ENCODE data around the gene SH3BP4. TPM values are rescaled to one million over a fixed set of nuclear protein-coding genes. Genes with fewer than 3 reads are reported as not detected.
A peak's percentile ranks its signal among the peaks of the same experiment; 100 is the strongest.

The SH3BP4 gene
- total RNA-seq, 1 experiment from 2014 or later: 93.8 TPM

- Histone ChIP-seq H3K4ac (ENCODE audit: low read depth, low read length) (no peak overlapping the region; the same call in none of the 2 replicates), H2BK15ac (ENCODE audit: low read depth, low read length) (no peak overlapping the region), H2BK20ac (ENCODE audit: low read depth, low read length, poor library complexity, severe bottlenecking) (no peak overlapping the region), H3K4me2 (ENCODE audit: insufficient read depth, insufficient read length, low read length) (peak overlapping the region; percentile 24), H4K91ac (ENCODE audit: insufficient read length, low read depth, low read length) (peak overlapping the region; percentile 36), H2BK5ac (ENCODE audit: insufficient read length, low read length) (peak overlapping the region; percentile 45), H2AK5ac (ENCODE audit: insufficient read length, low read length) (no peak overlapping the region), H3K27me3 (ENCODE audit: insufficient read depth, low read length) (no peaks in the 10 kb centered on the region), H3K79me1 (ENCODE audit: insufficient read depth, low read depth, low read length, poor library complexity, severe bottlenecking) (no peaks in the 10 kb centered on the region), H4K20me1 (ENCODE audit: control insufficient read depth, insufficient read depth, insufficient read length) (peaks cover 2% of the 10 kb centered on the region), H2BK12ac (ENCODE audit: insufficient read length, low read depth, low read length) (peak overlapping the region; percentile 84), H4K5ac (ENCODE audit: insufficient read length, low read depth, low read length) (peak overlapping the region; percentile 74), H3K14ac (ENCODE audit: insufficient read depth, low read length) (peak overlapping the region; percentile 80), H2BK120ac (ENCODE audit: low read depth, low read length, poor library complexity, severe bottlenecking) (peak overlapping the region; percentile 72), H3K79me2 (ENCODE audit: insufficient read depth, low read length) (peaks cover 24% of the 10 kb centered on the region; the same call in 1 of the 2 replicates), H3K18ac (ENCODE audit: insufficient read length, low read depth, low read length) (peak overlapping the region; percentile 84), H3K4me1 (ENCODE audit: insufficient read depth, low read length) (peaks cover 17% of the 10 kb centered on the region), H4K8ac (replicated peaks; ENCODE audit: insufficient read length, low read depth, low read length) (no peak overlapping the region), H3K27ac (ENCODE audit: insufficient read length, low read depth, low read length) (peak overlapping the region; percentile 96), H3K9me3 (ENCODE audit: control insufficient read depth, low read depth, low read length) (no peaks in the 10 kb centered on the region), H3K23me2 (ENCODE audit: insufficient read length, low read depth, low read length, poor library complexity, severe bottlenecking) (peaks cover 5% of the 10 kb centered on the region), H3T11ph (ENCODE audit: low read length) (no peak overlapping the region), H2AFZ (ENCODE audit: low read length) (no peak overlapping the region), H3K23ac (ENCODE audit: insufficient read length, low read depth, low read length) (no peak overlapping the region), H3K56ac (ENCODE audit: insufficient read length, low read depth, low read length) (no peak overlapping the region), H3K9ac (ENCODE audit: extremely low read depth, insufficient read length, low read length) (peak overlapping the region; percentile 51)
- peaks cover 75 to 76% of the 10 kb centered on the region in 2 experiments for H3K4me1 Mint-ChIP-seq
- H3K27ac Mint-ChIP-seq: peak overlapping the region; percentile 91 to 96 (median 93)
- peaks cover 10% of the 10 kb centered on the region in 2 experiments for H3K9me3 Mint-ChIP-seq
- no peaks in the 10 kb centered on the region for H3K27me3 Mint-ChIP-seq (ENCODE audit: low read depth)
- DNase-seq: peak; percentile 74
- no peak for TF ChIP-seq CTCF (conservative IDR thresholded peaks at IDR 0.05)
- no CpG with 5 or more reads among the region's 26 CpGs for WGBS (ENCODE audit: extremely low coverage, insufficient read length, low lambda C conversion rate)
- H3K36me3 Mint-ChIP-seq (ENCODE audit: insufficient read depth in 1 of 3, low read depth in 3 of 3): peaks cover 19 to 34% (median 33%) of the 10 kb centered on the region in 3 experiments
- peak overlapping the region in 1 of 2 experiments; percentile 4; a peak in 1 of 5 replicates for H3K4me3 Mint-ChIP-seq
Observed at GRCh38 chr2:234981197-234982095, 29.6 kb downstream of the SH3BP4 start.
